DMS153 treated with DMSO at 0.1 percent for 48 hours (cell line): ENCODE results near the gene DTWD2.
A peak's percentile ranks its signal among the peaks of the same experiment; 100 is the strongest.

ENCODE experiments used
- DNase-seq: peaks from one replicate; lab custom pipeline; 2025; ENCODE audit not compliant: unreplicated experiment; lab: John Stamatoyannopoulos, UW

DTWD2 gene, protein sequence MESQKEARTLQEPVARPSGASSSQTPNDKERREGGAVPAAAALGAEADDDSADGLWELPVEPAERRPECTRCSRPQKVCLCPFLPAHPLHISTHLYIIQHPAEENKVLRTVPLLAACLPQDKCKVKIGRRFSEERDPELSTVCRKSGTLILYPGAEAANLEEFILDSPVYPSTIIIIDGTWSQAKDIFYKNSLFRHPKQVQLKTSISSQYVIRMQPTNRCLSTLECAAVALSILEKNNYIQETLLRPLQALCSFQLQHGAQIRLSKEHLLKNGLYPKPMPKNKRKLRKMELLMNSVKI

DNA sequence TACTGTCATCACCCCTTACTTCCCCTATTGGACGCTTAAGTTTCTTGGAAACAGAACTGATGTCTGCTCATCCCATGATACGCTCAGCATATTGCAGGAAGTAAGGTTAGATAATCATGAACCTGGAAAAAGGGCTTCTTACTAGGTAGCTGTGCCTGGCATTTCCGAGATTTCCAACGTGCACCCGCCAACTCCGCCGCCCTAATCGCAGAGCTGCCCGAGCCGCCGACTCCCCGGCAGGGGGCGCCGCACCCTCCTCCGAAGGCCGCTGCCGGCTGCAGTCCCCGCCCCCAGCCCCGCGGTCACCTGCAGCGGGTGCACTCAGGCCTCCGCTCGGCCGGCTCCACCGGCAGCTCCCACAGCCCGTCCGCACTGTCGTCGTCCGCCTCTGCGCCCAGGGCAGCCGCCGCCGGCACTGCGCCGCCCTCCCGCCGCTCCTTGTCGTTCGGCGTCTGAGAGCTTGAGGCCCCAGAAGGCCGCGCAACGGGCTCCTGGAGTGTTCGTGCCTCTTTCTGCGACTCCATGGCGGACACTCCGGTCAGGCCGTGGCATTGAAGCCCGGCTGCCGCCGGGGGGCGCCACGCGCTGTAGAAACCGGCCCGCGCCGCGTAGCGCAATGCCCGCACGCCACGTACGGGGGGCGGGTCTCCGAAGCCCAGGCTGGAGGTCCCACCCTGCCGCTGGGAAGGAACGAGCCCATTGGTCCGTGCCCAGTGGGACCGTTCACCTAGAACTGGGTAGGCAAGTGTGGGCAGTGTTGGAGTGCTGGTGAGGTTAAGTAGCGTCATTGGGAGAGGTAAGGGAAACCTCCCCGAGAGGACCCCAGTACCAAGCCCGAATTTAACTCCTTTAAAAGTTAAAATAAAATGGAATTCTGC is at the start of gene DTWD2:
TSS of gene DTWD2 (minus strand) at position 560 of the 878 bp plus-strand sequence. CDS start at position 524, 36 bp downstream.
- peak; percentile 56 for DNase-seq

DNA sequence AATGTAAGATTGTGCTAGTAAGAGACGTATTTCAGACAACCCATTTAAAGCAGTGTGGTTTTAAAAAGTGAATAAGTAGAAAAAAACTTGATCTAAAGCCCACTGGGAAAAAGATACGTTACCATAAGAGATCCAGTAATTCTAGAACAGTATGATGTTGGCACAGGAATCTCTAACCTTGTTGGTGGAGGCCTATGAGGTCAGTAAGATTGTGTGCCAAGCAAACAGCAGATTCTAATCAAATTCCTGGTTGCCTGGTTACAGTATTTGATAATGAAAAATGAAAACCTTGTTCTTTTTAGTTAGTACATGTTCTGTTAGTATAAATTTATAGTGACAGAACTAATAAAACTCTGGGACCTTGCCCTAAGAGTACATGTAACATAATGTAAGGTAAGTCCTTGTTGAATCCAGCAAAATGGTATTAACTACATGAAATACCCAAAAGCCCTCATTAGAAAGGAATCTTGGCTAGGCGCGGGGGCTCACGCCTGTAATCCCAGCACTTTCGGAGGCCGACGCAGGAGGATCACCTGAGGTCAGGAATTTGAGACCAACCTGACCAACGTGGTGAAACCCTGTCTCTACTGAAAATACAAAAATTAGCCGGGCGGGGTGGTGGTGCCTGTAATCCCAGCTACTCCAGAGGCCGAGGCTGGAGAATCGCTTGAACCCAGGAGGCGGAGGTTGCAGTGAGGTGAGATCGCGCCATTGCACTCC is 49.3 kb upstream of the DTWD2 start:
- no peak for DNase-seq

DNA sequence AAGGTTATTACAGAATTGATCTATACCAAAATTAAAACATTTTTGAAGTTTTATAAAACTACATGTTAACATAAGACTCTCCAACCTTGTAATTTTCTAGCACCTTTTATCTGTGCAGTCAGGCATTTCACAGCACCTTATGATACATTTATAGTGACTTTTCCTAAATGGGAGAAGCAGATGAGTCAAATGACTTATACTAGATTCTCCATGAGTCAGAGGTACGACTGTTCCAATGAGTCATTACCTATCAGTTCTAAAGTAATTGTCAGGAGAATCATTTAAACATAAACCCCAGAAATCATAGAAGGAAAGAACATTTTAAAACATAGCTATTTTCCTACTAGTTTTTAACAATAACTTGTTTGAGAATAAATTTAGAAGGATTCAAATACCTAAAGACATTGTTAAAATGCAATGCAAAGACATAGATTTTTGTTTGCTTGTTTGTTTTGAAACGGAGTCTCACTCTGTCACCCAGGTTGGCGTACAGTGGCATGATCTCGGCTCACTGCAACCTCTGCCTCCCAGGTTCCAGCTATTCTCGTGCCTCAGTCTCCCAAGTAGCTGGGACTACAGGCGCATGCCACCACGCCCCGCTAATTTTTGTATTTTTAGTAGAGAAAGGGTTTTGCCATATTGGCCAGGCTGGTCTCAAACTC is 47.9 kb upstream of the DTWD2 start:
- DNase-seq: no peak

DNA sequence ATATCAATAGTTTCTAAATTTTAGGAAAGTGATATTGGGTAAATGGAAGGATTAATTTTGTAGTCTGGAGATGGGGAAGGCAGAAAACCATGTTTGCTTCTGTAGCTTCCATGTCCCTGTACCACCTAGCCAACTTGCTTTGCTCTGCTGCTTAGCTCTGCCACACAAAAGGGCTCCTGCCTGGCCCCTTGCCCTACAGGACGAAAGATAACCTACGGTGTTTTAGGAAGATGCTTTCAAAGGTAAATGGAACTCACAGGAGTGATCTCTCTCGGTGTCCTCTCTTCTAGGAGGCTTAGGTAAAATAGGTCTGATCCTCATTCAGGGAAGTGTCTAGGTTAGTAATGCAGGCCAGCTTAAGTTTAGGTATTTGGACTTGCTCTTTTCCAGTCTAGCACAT is 44.8 kb upstream of the DTWD2 start:
- DNase-seq: no peak

DNA sequence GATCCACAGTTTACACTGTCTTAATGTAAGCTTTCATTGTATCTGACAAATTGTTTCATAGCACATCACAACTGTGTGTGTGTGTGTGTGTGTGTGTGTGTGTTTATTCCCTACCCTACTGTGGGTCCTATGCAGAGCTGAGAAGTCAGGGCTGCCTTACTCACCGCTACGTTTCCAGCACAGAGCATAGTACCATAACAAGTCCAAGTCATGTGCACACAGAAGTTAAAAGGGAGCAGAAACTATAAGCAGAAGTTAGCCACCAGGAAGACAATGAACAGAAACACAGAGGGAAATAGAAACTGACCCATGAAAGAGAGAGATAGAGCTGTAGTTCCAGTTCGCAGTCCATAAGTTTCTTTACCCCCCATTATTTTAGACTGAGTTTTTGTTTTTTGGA is 44.3 kb upstream of the DTWD2 start:
- DNase-seq: no peak

DNA sequence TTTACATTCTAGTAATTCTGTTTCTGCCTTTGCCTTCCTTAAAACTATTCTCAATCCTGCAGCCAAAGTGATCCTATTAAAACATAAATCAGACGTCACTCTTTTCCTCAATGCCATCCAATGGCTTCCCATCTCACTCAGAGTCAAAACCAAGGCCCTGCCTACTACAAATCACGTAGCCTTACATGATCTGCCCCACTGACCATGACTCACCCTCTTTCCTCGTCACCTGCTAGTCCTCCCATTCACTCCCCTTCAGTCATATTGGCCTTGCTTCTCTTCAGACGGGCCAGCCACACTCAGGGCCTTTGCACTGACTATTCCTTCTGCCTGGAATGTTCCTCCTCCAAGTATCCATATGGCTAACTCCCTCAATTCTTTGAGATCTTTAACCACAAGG is 43.6 kb upstream of the DTWD2 start:
- DNase-seq: no peak

DNA sequence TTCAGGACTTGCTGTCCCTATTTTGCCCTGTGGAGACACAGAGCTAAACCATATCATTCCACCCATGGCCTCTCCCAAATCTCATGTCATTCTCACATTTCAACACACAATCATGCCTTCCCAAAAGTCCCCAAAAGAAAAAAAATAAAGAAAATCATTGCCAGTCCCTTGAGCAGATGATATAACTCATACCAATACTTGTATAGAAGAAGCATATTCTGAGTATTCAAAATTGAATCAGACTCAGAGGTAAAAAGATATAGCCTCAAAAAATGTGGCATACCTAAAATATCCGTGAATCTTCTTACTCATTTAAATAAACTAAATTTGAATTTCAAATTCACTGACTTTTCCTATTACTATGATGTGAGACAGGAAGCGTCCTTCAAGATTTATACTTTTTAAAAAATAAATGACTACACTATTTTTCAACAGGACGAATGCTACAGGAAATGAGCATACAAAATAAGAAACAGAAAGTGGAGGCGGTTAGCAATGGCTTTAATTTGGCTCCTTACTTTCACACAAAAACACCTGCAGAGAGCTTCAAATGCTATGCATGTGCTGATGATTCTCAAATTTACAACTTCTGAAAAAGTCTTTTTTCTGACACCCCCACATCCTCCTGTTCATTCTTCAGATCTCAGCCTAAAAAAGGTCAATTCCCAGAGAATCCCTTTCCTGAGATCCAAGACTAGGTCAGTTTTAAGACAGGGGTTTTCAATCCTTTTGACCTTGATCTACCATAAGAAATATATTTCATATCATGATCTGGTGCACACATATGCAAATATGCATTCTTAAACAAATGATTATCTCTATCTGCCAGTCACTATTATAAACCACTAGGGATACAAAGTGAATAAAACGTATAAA is 42.9 kb upstream of the DTWD2 start:
- DNase-seq: no peak

DNA sequence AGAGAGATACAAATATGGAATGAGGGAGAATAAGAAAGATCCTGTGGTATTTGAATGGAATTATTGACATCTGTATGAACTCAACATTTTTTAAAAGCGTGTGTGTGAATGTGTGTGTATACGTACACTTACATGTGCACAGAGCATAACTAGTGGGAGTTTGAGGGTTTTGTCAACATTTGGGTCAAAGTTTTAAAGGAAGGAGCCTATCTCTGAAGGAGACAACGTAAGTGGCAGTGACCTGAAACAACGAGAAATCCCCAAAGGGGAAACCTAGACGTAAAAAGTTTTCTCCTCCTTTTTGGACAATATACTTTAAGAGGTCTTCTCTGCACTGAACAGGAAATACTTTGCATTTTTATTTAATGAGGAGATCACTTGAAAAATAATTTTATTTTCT is 40.2 kb upstream of the DTWD2 start:
- DNase-seq: no peak

DNA sequence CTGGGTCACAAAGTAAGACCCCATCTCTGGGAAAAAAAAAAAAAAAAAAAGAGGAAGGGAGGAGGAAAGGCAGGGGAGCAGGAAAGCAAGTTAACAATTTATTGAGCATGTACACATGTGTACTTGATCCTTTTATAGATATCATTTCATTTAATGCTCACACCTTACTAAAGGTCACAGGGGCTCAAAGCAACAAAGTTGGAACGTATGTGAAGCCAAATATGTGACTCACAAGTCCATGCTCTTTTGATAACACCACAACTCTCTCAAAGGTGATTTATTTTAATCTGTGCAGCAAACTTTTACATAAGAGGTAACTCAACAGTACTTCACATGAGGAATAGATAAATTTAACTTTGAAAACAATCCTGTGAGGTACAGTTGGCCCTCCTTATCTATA is 34.4 kb upstream of the DTWD2 start:
- no peak for DNase-seq

DNA sequence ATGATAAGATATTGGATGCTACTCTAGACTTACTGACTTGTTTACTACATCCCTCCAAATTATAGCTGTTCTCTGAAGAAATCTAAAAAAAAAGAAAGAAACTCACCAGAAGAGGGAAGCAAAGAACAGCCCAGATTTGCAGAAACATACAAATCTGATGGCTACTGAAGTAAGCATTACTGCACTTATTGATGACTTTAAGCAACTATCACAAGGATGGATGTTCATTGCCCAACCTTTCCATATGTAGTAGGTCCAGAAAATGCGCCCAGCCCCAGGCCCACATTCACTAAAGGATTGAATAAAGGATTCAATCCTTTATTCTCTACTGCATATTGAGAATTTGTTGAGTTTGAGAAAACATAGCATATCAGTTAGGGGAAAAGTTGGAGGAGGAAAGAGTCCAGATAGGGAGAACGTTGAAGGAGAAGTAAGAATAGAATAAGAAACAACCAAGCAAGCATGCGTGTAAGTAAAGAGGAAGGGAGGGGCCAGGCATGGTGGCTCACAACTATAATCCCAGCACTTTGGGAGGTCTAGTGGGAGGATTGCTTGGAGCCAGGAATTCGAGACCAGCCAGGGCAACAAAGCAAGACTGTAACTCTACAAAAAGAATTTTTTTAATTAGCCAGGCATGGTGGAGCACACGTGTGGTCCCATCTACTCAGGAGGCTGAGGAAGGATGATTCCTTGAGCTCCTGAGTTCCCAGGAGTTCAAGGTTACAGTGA is 33.8 kb upstream of the DTWD2 start:
- DNase-seq: no peak

DNA sequence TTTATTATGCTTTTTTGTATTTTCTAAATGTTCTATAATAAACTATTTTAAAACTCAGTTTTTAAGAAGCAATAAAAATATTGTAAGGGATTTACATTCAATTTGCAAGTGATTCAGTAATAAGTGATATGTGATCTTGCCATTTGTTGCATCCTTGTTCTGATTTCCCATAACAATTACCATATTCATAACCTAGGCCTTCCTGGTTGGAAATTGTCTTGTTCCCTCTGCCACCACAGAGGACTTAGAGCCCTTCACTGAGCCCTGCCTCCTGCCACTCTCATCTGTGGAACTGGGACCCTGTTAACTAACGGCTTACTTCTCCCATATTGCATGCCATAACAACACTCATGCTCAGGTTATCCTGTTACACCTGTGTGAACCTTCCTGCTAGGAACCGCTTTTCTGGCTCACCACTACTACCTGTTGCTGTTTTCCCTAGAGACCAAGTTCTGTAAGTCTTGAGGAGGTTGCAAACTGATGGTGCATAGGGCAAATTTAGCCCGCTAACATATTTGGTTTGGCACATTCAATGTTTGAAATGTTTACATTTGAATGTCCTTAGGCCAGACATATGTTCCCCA is 32.9 kb upstream of the DTWD2 start:
- DNase-seq: no peak

DNA sequence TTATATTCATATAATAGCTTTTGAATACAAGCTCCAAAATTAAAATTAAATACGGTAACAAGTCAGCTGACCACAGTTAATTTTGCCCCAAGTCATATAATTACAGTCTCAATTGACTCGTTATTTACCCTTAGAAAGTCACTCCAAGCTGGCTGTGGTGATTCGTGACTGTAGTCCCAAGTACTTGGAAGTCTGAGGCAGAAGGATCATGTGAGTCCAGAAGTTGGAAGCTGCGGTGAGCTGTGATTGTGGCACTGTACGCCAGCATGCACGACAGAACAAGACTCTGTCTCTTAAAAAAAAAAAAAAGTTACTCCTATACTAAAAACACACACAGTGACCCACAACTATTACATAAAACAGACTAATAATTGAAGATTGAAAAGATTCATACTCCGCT is 31.6 kb upstream of the DTWD2 start:
- DNase-seq: no peak

DNA sequence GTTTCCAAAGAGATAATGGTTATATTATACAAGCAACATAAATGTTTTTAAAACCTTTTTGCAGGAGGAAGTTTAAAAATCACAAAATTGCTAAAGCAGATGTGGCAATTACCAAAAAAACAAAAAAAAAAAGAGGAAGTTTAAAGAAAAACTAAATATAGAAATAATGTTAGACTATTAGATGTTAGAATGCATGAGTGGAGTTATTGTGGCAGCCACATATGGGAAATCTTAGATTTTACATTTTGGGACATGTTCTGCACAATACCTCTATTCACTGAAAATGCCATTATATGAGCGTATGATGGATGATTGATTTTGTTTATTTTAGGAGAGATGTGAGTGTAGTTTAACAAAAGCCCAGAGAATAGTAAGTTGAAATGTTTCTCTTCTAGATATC is 31.2 kb upstream of the DTWD2 start:
- DNase-seq: no peak

DNA sequence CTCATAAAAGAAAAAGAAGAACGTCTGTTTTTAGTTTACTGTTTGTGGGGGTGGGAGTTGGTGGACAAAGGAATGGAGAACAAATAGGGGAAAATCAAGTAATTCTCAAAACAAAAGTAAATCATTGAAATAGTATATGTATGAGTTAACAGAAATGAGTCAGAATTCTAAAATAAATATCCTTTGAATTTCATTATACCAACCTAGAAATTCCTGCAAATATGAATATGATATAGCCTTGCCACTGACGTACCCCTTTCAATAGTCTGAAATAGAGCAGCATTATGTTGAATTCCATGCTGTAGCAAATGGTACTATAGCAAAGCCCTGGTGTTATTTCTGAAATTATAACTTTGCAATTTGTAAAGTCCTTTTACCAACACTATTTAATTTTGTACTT is 29.6 kb upstream of the DTWD2 start:
- DNase-seq: no peak

DNA sequence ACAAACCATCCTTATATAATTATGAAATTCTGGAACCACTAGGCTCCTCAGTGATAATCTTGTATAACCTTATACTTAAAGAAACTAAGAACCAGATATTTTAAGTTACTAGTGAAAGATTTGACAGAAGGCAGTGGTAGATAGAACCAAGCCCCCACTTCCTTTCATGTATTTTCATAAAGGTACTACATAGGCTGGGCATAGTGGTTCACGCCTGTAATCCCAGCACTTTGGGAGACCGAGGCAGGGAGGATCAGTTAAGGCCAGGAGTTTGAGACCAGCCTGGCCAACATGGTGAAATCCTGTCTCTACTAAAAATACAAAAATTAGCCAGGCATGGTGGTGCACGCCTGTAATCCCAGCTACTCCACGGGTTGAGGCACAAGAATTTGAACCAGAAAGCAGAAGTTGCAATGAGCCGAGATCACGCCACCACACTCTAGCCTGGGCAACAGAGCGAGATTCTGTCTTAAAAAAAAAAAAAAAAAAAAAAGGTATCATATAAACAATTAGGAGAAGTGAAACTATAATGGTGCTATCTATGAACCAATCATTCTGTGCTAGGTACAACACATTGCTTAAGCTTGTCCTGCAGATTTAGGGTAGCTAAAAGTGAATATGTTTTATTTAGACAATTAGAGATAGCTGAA is 27.9 kb upstream of the DTWD2 start:
- no peak for DNase-seq

DNA sequence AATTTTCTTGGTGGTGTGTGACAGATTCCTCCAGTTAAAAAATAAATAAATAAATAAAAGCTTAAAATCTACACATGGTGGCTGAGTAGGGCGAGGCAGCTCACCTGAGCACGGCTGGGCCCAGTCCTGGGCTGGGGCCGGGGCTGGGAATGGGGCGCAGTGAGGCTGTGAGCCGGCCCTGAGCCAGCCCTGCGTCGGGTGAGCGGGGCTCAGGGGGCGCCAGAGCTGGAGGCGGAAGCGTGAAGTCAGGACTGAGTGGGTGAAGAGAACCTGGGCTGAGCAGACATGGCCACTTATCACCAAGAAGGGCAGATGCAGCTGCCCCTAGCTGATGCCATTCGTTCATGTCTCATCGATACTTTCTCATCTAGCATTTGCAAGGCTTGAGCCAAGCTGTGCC is 22.8 kb upstream of the DTWD2 start:
- no peak for DNase-seq

DNA sequence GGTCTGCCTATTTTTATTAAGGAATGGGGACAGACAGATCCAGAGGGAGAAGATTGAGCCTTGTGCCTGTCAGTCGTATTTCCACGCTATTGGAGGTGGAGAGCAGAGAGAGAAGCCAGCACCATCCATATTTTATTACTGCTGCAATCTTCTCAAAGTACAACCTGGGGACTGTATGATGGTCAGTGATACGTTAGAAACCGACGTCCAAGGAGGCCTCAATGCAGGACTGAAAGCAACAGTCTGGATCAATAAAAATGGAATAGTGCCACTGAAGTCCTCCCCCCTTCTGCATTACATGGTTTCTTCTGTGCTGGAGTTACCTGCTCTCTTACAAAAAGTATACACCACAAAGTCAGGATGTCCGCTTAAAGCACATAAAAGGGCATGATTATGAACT is 21.9 kb upstream of the DTWD2 start:
- no peak for DNase-seq

DNA sequence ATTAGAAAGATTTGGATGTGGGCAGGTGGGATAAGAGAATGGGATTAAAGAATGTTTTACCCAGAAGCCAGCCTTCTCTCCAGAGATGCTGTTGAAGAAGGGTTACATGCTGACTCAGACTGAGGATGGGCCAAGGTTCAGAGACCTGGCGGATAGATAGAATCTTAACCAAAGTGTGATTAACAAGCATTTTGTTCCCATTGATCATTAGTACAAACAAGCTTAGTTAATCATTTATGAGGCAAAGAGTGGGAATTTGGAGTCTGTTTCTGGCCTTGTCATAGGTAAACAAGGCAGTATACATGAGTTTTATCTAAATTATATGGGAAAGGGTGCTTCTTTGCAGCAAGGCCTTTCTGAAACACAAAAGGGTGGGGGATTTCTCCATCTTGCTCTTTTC is 20.8 kb upstream of the DTWD2 start:
- DNase-seq: no peak

DNA sequence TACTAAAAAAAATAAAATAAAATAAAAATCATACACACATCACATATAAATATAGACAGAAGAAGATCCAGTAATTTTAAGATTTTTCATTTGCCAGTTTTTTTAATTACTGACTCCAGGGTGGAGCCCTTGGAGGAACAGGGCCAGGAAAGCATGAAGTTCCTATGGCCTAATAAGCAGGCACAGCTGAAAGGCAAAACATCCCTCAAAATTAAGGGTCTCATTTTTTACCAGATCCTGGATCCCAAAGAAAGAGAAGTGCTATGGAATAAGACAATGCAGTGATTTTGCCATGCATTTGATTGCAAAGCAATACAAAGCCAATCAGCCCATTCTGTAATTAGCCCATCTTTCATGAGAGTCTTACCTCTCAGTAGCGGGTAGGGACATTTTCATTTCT is 11.3 kb upstream of the DTWD2 start:
- no peak for DNase-seq
